ENCODE measurements around the gene PIAS3.

GRCh38 chr1:145845144-145845513 lies 13.8 kb downstream of the PIAS3 start:
- TF ChIP-seq CTCF (tag by site-specific recombination; IDR thresholded peaks at IDR 0.05) (no peak), ZBTB49 (tag by site-specific recombination; IDR thresholded peaks at IDR 0.05; ENCODE audit: low read depth) (no peak), ZNF140 (tag by site-specific recombination; IDR thresholded peaks at IDR 0.05) (no peak), ZFP41 (tag by site-specific recombination; IDR thresholded peaks at IDR 0.05; ENCODE audit: borderline replicate concordance) (no peak), PRDM10 (tag by site-specific recombination; IDR thresholded peaks at IDR 0.05) (no peak), EGR2 (tag by site-specific recombination; IDR thresholded peaks at IDR 0.05; ENCODE audit: low read depth) (no peak), ZNF155 (tag by site-specific recombination; IDR thresholded peaks at IDR 0.05) (no peak), SALL2 (tag by site-specific recombination; IDR thresholded peaks at IDR 0.05; ENCODE audit: borderline replicate concordance) (no peak), ZNF501 (tag by site-specific recombination; IDR thresholded peaks at IDR 0.05) (no peak)

All from HEK293 (cell line).